H1 (cell line): ENCODE measurements around the gene BCAR1. TPM values are rescaled to one million over a fixed set of nuclear protein-coding genes. Genes with fewer than 3 reads are reported as not detected.

Experiments used
- CHD1 ChIP-seq: IDR thresholded peaks from 2 replicates; pipeline ENCODE4 v1.6.1; 2012; ENCODE audit warnings: low read depth, low read length, improper control_type of control experiment
- CREB1 ChIP-seq: IDR thresholded peaks from 2 replicates; pipeline ENCODE4 v1.6.1; 2012; ENCODE audit warnings: inconsistent platforms
- EZH2 ChIP-seq: fragments of 200-600 bp; sonication (generic); IDR thresholded peaks from 2 replicates; pipeline ENCODE4 v1.7.1; 2012; ENCODE audit warnings: low read depth, mild to moderate bottlenecking, moderate library complexity, low read length, inconsistent platforms; ENCODE audit not compliant: severe bottlenecking
- KDM4A ChIP-seq: IDR thresholded peaks from one replicate; pipeline ENCODE4 v1.7.1; 2012; ENCODE audit warnings: low read depth, mild to moderate bottlenecking, moderate library complexity, low read length, inconsistent platforms; ENCODE audit not compliant: severe bottlenecking
- MAFK ChIP-seq: IDR thresholded peaks from 2 replicates; pipeline ENCODE4 v1.6.1; 2012; ENCODE audit warnings: low read depth, mild to moderate bottlenecking, improper control_type of control experiment, low read length
- TCF12 ChIP-seq: IDR thresholded peaks from 2 replicates; pipeline ENCODE4 v1.6.1; 2011; ENCODE audit warnings: low read depth, mild to moderate bottlenecking, low read length
- polyA plus RNA-seq, 7 experiments: library from polyadenylated mRNA; depleted of rRNA in 3 of 7; stranded (reverse) in 5 of 7; unstranded in 2 of 7; fragments of >200 nt in 5 of 7; fragments of 200-250 nt in 2 of 7; gene quantifications; 1 replicate in 5 of 7; 2 replicates in 1 of 7; 4 replicates in 1 of 7; pipeline versions ENCODE4 v1.2.1 to v1.2.3, GENCODE V29; 2011 to 2013; ENCODE audit warnings: missing spikeins in 2 of 7, mixed read lengths in 2 of 7
- total RNA-seq: library from RNA; stranded (reverse); fragmentation: NEBNext Ultra II Directional; extraction: Animal tissue kit (Norgen Biotek cat#: 25700); gene quantifications from 2 replicates; pipeline ENCODE4 v1.2.1, GENCODE V29; 2021
- TF ChIP-seq, protein P1 (sequence below), 3 experiments: IDR thresholded peaks; 1 replicate in 2 of 3; 2 replicates in 1 of 3; pipeline versions ENCODE4 v1.5.1 to v1.6.1; 2011; ENCODE audit warnings: low read length in 3 of 3, mild to moderate bottlenecking in 3 of 3, inconsistent platforms in 2 of 3, low read depth in 1 of 3, moderate library complexity in 1 of 3; ENCODE audit not compliant: insufficient read depth in 1 of 3; ENCODE audit errors: control extremely low read depth in 1 of 3
- TF ChIP-seq, protein P2 (sequence below): IDR thresholded peaks from 2 replicates; pipeline ENCODE4 v1.6.1; 2012; ENCODE audit warnings: inconsistent platforms

The BCAR1 gene
- total and polyA plus RNA-seq, 2 of the 8 experiments (the other 6 are each of a cell fraction or from before 2014, with no cell fraction given): 59.8 to 105 TPM

DNA sequence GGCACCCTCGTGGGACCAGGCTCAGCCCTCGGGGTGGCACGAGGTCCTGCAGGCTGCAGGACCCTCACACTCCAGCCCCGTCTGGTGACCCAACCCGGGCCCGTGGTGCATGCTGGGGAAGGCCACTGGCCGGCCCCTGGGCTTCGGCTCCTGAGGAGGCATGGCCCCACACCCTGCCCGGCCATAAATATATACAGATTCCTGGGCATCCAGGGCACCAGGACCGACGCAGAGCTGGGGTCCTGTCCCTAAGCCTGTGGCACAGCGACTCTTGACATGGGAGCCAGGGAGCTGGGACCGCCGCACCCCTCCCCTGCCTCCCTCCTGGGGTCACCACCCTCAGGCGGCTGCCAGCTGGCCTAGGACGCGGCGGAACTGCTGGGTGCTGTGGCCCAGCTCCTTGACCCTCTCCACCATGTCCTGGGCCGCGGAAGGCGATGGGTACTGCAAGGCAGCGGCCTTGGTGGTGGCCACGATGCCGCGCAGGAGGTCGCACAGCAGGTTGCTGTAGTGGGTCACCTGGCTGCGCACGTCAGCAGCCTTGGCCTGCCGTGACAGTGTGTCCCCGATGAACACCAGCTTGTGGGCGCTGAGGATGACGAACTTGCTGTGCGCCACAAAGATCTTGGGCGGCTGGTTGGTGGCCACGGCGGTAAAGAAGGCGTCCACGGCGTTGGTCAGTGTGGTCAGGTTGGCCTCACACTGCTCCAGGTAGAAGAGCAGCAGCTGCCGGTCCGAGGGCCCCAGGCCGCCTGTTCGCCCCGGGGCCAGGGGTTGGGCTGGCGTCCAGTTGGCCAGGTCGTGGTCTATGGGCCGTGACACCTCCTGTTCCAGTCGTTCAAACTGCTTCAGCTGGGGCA lies 22.0 kb downstream of the BCAR1 start (continued):
- TF ChIP-seq MAFK (no peak), CHD1 (no peak), CREB1 (no peak), EZH2 (no peak), KDM4A (no peak), TCF12 (no peak)
- TF ChIP-seq, protein P1, sequence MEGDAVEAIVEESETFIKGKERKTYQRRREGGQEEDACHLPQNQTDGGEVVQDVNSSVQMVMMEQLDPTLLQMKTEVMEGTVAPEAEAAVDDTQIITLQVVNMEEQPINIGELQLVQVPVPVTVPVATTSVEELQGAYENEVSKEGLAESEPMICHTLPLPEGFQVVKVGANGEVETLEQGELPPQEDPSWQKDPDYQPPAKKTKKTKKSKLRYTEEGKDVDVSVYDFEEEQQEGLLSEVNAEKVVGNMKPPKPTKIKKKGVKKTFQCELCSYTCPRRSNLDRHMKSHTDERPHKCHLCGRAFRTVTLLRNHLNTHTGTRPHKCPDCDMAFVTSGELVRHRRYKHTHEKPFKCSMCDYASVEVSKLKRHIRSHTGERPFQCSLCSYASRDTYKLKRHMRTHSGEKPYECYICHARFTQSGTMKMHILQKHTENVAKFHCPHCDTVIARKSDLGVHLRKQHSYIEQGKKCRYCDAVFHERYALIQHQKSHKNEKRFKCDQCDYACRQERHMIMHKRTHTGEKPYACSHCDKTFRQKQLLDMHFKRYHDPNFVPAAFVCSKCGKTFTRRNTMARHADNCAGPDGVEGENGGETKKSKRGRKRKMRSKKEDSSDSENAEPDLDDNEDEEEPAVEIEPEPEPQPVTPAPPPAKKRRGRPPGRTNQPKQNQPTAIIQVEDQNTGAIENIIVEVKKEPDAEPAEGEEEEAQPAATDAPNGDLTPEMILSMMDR (IDR thresholded peaks at IDR 0.05; ENCODE audit: control extremely low read depth in 1 of 3, insufficient read depth in 1 of 3, low read depth in 1 of 3, low read length in 3 of 3): no peak
- TF ChIP-seq, protein P2, sequence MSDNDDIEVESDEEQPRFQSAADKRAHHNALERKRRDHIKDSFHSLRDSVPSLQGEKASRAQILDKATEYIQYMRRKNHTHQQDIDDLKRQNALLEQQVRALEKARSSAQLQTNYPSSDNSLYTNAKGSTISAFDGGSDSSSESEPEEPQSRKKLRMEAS: no peak
- TF ChIP-seq, all 59 proteins: peak for 0
